Upper lobe of left lung (tissue), 6 donors: ENCODE measurements around the gene TBC1D16. TPM values are rescaled to one million over a fixed set of nuclear protein-coding genes. Genes with fewer than 3 reads are reported as not detected.

Experiments
- ATAC-seq, 2 donors: fragments of 200-7000 bp; cut with Tn5 transposase; one replicate each; pipeline ENCODE4 v1.9.1; 2022; ENCODE audit warnings: mild to moderate bottlenecking in 2 of 2, moderate library complexity in 2 of 2; ENCODE audit not compliant: low FRiP score in 2 of 2
- DNase-seq, 2 donors: peaks; one replicate each; pipeline ENCODE4 v3.0.0-alpha.2; 2019 to 2020
- H3K27ac ChIP-seq, 4 donors: fragments of 200-600 bp; sonication (generic); one replicate each; pipeline ENCODE4 v1.5.1; 2016 to 2019
- H3K27me3 ChIP-seq, 4 donors: fragments of 200-600 bp; sonication (generic); one replicate each; pipeline ENCODE4 v1.5.1; 2017 to 2019
- H3K36me3 ChIP-seq, 4 donors: fragments of 200-600 bp; sonication (generic); one replicate each; pipeline ENCODE4 v1.5.1; 2016 to 2019
- H3K4me1 ChIP-seq, 4 donors: fragments of 200-600 bp; sonication (generic); one replicate each; pipeline ENCODE4 v1.5.1; 2018 to 2019
- H3K4me3 ChIP-seq, 4 donors: fragments of 200-600 bp; sonication (generic); one replicate each; pipeline ENCODE4 v1.5.1; 2017 to 2019; ENCODE audit warnings: mild to moderate bottlenecking in 2 of 4, moderate library complexity in 1 of 4
- H3K9me3 ChIP-seq, 4 donors: fragments of 200-600 bp; sonication (generic); one replicate each; pipeline ENCODE4 v1.5.1; 2018 to 2019
- EP300 ChIP-seq, 4 donors: sonication (generic); formaldehyde crosslinking; IDR thresholded peaks; one replicate each; pipeline ENCODE4 v1.5.1; 2017; ENCODE audit warnings: antibody characterized with exemption in 4 of 4, control low read depth in 2 of 4
- POLR2A ChIP-seq, 4 donors: fragments of 450-650 bp; IDR thresholded peaks; one replicate each; pipeline ENCODE4 v1.5.1; 2016 to 2017; ENCODE audit warnings: antibody characterized with exemption in 4 of 4, mild to moderate bottlenecking in 2 of 4
- POLR2AphosphoS5 ChIP-seq, 2 donors: sonication (generic); formaldehyde crosslinking; IDR thresholded peaks; one replicate each; pipeline ENCODE4 v1.5.1; 2017; ENCODE audit warnings: antibody characterized with exemption in 2 of 2
- WGBS, 2 donors: methylation state at CpG; one replicate each; pipeline ENCODE4 v1.1.5; 2017 to 2018; 5-methylcytosine and 5-hydroxymethylcytosine counted together
- total RNA-seq, 6 donors: library from RNA; depleted of rRNA in 4 of 6; stranded (reverse); fragments of >200 nt in 4 of 6; gene quantifications; one replicate each; pipeline versions ENCODE4 v1.1.0 to v1.2.1, GENCODE V29; 2016 to 2021
- TF ChIP-seq, protein P1 (sequence below), 6 experiments: fragments of 450-650 bp in 4 of 6; fragments of 200-600 bp in 2 of 6; sonication (generic) in 2 of 6; IDR thresholded peaks; one replicate each; pipeline ENCODE4 v1.5.1; 2016 to 2019; ENCODE audit warnings: antibody characterized with exemption in 6 of 6
- donor health status: DM: no; HTN: no; CAD: no; lungs with moderate emphysema.
- donor health status: DM: no; HTN: yes; CAD: no; lungs with severe emphysema.

TBC1D16 gene
- total RNA-seq, 6 donors from 2014 or later, result 15.6 to 60.8 (median 24.1) TPM

DNA sequence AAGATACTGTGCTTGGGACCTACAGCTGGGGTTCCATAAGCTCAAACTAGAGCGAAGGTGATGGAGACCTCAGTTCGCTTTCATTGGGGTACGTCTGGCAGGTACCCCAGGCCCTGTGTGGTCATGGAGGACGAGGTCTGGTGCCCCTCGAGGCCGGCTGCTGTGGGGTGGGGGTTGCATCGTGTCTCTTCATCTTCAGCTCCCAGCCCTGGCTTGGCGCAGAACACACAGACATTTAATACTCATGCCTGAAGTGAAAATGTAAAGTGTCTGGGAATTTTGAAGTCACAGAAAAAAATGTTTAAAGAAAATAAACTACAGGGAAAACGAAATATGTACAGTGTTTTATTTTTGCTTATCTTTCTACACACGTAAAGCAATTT, 80.5 kb downstream of the TBC1D16 start:
- Histone ChIP-seq H3K4me3 (no peak overlapping the region), H3K4me1 (peaks cover 18 to 22% (median 20%) of the 10 kb centered on the region in 4 donors), H3K27me3 (no peaks in the 10 kb centered on the region), H3K27ac (no peak overlapping the region), H3K36me3 (no peaks in the 10 kb centered on the region), H3K9me3 (no peaks in the 10 kb centered on the region)
- ATAC-seq, result no peak
- DNase-seq, result no peak
- TF ChIP-seq, protein P1, sequence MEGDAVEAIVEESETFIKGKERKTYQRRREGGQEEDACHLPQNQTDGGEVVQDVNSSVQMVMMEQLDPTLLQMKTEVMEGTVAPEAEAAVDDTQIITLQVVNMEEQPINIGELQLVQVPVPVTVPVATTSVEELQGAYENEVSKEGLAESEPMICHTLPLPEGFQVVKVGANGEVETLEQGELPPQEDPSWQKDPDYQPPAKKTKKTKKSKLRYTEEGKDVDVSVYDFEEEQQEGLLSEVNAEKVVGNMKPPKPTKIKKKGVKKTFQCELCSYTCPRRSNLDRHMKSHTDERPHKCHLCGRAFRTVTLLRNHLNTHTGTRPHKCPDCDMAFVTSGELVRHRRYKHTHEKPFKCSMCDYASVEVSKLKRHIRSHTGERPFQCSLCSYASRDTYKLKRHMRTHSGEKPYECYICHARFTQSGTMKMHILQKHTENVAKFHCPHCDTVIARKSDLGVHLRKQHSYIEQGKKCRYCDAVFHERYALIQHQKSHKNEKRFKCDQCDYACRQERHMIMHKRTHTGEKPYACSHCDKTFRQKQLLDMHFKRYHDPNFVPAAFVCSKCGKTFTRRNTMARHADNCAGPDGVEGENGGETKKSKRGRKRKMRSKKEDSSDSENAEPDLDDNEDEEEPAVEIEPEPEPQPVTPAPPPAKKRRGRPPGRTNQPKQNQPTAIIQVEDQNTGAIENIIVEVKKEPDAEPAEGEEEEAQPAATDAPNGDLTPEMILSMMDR (IDR thresholded peaks at IDR 0.05), result no peak
- TF ChIP-seq POLR2AphosphoS5 (IDR thresholded peaks at IDR 0.05) (no peak), EP300 (IDR thresholded peaks at IDR 0.05) (no peak), POLR2A (IDR thresholded peaks at IDR 0.05) (no peak)
- WGBS, 2 donors, result 92 to 98% methylated on average over 10 of the region's 10 CpGs

DNA sequence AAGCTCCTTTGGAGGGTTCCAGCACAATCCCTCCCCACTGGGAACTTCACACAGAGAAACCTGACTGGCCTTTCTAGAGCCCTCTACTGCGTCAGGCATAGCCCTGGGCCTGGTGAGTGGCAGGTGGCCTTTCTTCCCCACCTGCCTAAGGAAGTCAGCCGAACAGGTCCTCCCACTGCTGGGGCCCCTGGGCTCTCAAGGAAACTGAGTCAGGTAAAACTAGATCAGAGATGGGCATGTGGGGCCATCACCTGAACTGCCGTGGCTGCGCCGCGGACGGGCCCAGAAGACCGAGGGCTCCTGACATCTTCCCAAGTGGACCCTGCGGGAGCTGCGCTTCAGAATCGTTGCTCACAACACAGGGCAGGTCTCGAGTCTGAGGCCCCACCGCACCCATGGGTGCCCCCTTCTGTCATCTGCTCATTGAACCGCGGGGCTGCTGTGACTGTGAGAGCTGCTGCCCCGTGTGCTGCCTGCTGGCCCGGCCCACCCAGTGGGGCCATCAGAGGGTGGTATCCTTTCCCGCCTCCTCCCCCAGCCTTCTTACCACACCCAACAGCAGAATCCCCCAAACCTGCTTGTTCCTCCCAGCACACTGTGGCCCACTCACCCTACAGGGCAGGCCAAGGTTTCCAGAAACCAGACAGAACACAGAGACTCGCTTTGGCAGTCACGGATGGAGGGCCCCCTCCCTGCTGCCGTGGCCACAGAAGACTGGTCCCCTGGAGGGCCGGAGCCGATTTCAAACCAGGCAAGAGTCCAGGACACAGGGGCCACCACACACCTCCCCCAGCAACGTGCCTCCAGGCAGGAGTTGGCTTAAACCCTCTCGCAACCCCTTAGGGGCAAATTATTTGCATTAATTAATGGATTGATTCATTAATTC, 81.1 kb downstream of the TBC1D16 start:
- WGBS, 2 donors, result 93 to 94% methylated on average over 6 to 25 of the region's 25 CpGs
- no peak overlapping the region for H3K4me3 ChIP-seq
- peak; percentile 24 to 62 for DNase-seq

DNA sequence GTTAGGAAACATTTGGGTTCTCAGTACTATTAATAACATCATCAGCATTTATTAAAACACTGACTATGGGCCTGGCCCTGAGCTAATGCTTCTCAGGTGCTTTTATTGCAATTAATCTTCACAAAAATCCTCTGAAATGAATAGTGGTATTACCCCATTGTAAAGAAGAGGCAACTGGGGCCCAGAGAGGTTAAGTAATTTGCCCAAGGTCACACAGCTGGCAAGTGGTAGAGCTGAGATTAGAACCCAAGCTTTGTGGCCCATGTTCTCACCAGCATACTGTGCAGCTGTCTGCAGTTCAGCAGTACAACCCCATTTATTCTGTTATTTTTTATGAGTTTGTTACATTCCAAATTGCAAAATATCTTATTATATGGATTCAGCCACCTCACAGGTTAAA, 82.3 kb downstream of the TBC1D16 start:
- DNase-seq, result no peak
- Histone ChIP-seq H3K4me1 (peaks cover 18 to 22% (median 20%) of the 10 kb centered on the region in 4 donors), H3K27me3 (no peaks in the 10 kb centered on the region), H3K4me3 (no peak overlapping the region), H3K36me3 (peaks cover 0 to 18% (median 12%) of the 10 kb centered on the region in 4 donors), H3K27ac (no peak overlapping the region), H3K9me3 (no peaks in the 10 kb centered on the region)
- TF ChIP-seq POLR2AphosphoS5 (IDR thresholded peaks at IDR 0.05), result no peak
- no peak for TF ChIP-seq EP300 (IDR thresholded peaks at IDR 0.05)
- TF ChIP-seq, protein P1 (IDR thresholded peaks at IDR 0.05), result no peak
- TF ChIP-seq POLR2A (IDR thresholded peaks at IDR 0.05), result no peak
- ATAC-seq, result no peak

More for the DNA sequence above, 81.1 kb downstream of the TBC1D16 start:
- TF ChIP-seq POLR2AphosphoS5 (IDR thresholded peaks at IDR 0.05) (no peak), POLR2A (IDR thresholded peaks at IDR 0.05) (no peak), EP300 (IDR thresholded peaks at IDR 0.05) (no peak)
- TF ChIP-seq, protein P1 (IDR thresholded peaks at IDR 0.05), result no peak
- Histone ChIP-seq H3K36me3 (peaks cover 0 to 6% (median 2%) of the 10 kb centered on the region in 4 donors), H3K9me3 (no peaks in the 10 kb centered on the region), H3K27me3 (no peaks in the 10 kb centered on the region), H3K4me1 (peaks cover 18 to 22% (median 20%) of the 10 kb centered on the region in 4 donors), H3K27ac (no peak overlapping the region)
- no peak for ATAC-seq

DNA sequence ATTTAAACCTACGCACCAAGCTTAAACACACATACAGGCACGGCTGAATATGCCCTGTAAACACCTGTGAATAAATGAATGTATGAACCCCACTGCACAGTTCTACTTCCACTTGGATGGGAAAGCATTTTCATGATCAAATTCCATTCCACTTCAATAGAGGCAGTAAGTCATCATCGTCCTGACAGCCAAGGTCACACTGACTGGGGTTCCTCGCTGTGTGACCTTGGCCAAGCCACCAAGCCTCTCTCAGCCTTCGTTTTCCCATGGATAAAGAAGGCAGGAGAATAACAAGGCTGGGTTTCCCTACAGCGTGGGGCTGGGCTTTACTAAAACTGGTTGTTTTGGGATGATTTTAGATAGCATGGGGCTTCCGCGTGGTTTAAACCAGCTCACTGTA, 82.8 kb downstream of the TBC1D16 start:
- no peak for TF ChIP-seq POLR2A (IDR thresholded peaks at IDR 0.05)
- TF ChIP-seq EP300 (IDR thresholded peaks at IDR 0.05), result no peak
- TF ChIP-seq, protein P1 (IDR thresholded peaks at IDR 0.05), result no peak
- TF ChIP-seq POLR2AphosphoS5 (IDR thresholded peaks at IDR 0.05), result no peak
- H3K4me1 ChIP-seq, result peaks cover 18 to 22% (median 20%) of the 10 kb centered on the region in 4 donors
- H3K36me3 ChIP-seq, result peaks cover 0 to 20% (median 13%) of the 10 kb centered on the region in 4 donors
- H3K27ac ChIP-seq, result no peak overlapping the region
- H3K27me3 ChIP-seq, result no peaks in the 10 kb centered on the region
- WGBS, 2 donors, result 88 to 91% methylated on average over 8 of the region's 8 CpGs
- ATAC-seq (no peak), DNase-seq (no peak)
- H3K9me3 ChIP-seq, result no peaks in the 10 kb centered on the region
- H3K4me3 ChIP-seq, result no peak overlapping the region
